ENCODE results near the gene PDE4B. TPM values are rescaled to one million over a fixed set of nuclear protein-coding genes. Genes with fewer than 3 reads are reported as not detected.
"Not testable (repeated sequence)": the region's sequence is repeated elsewhere in the genome, so short reads cannot be mapped to it uniquely, and the experiment has no call there.

PDE4B gene
- total RNA-seq, 2 donors from 2014 or later = 23.6 to 53.9 TPM

GRCh38 chr1:65856591-65856990, 63.9 kb downstream of the PDE4B start:
- not testable (repeated sequence) for ATAC-seq (replicated peaks in 1 of 2); H3K4me3 Mint-ChIP-seq; H3K4me1 Mint-ChIP-seq (ENCODE audit: low read depth); H3K36me3 Mint-ChIP-seq (ENCODE audit: insufficient read depth in 2 of 2); H3K27ac Mint-ChIP-seq; DNase-seq
- Mint-ChIP-seq H3K9me3 (peaks cover 7 to 11% of the 10 kb centered on the region in 2 donors), H3K27me3 (ENCODE audit: low read depth) (peaks cover 16% of the 10 kb centered on the region)

GRCh38 chr1:65866439-65866838, 73.7 kb downstream of the PDE4B start:
- ATAC-seq (replicated peaks in 1 of 2) (peak; percentile 34 to 73), DNase-seq (no peak)
- Mint-ChIP-seq H3K27ac (no peak overlapping the region), H3K9me3 (peaks cover 7 to 12% of the 10 kb centered on the region in 2 donors), H3K27me3 (ENCODE audit: low read depth) (peaks cover 10% of the 10 kb centered on the region), H3K36me3 (ENCODE audit: insufficient read depth in 2 of 2) (peaks cover 3 to 6% of the 10 kb centered on the region in 2 donors), H3K4me1 (ENCODE audit: low read depth) (no peaks in the 10 kb centered on the region), H3K4me3 (no peak overlapping the region)

- H3K9me3 Mint-ChIP-seq = peaks cover 2 to 7% of the 10 kb centered on the region in 2 donors
- H3K27ac Mint-ChIP-seq = no peak overlapping the region
- no peaks in the 10 kb centered on the region for H3K4me1 Mint-ChIP-seq (ENCODE audit: low read depth)
- DNase-seq (no peak), ATAC-seq (replicated peaks in 1 of 2) (no peak)
- H3K27me3 Mint-ChIP-seq (ENCODE audit: low read depth) = peaks cover 18% of the 10 kb centered on the region
- H3K4me3 Mint-ChIP-seq = no peak overlapping the region
- peaks cover 0 to 1% of the 10 kb centered on the region in 2 donors for H3K36me3 Mint-ChIP-seq (ENCODE audit: insufficient read depth in 2 of 2)
Observed at GRCh38 chr1:65872301-65872700, 79.6 kb downstream of the PDE4B start.

GRCh38 chr1:65878342-65878741, 85.6 kb downstream of the PDE4B start:
- H3K36me3 Mint-ChIP-seq (ENCODE audit: insufficient read depth in 2 of 2); H3K9me3 Mint-ChIP-seq; DNase-seq; H3K4me3 Mint-ChIP-seq; H3K27ac Mint-ChIP-seq; H3K27me3 Mint-ChIP-seq (ENCODE audit: low read depth); ATAC-seq (replicated peaks in 1 of 2); H3K4me1 Mint-ChIP-seq (ENCODE audit: low read depth): not testable (repeated sequence)

GRCh38 chr1:65880611-65881010, 87.9 kb downstream of the PDE4B start:
- H3K27me3 Mint-ChIP-seq (ENCODE audit: low read depth) = no peaks in the 10 kb centered on the region
- H3K4me3 Mint-ChIP-seq = no peak overlapping the region
- H3K27ac Mint-ChIP-seq = no peak overlapping the region
- peaks cover 4 to 5% of the 10 kb centered on the region in 2 donors for H3K9me3 Mint-ChIP-seq
- no peak for ATAC-seq (replicated peaks in 1 of 2)
- no peaks in the 10 kb centered on the region for H3K4me1 Mint-ChIP-seq (ENCODE audit: low read depth)
- no peak for DNase-seq
- H3K36me3 Mint-ChIP-seq (ENCODE audit: insufficient read depth in 2 of 2) = peaks cover 0 to 1% of the 10 kb centered on the region in 2 donors

GRCh38 chr1:65881067-65881594, 88.4 kb downstream of the PDE4B start:
- Mint-ChIP-seq H3K36me3 (ENCODE audit: insufficient read depth in 2 of 2) (peaks cover 0 to 1% of the 10 kb centered on the region in 2 donors), H3K4me1 (ENCODE audit: low read depth) (no peaks in the 10 kb centered on the region), H3K4me3 (no peak overlapping the region), H3K27me3 (ENCODE audit: low read depth) (no peaks in the 10 kb centered on the region), H3K27ac (no peak overlapping the region), H3K9me3 (peaks cover 4 to 5% of the 10 kb centered on the region in 2 donors)
- ATAC-seq (replicated peaks in 1 of 2) (no peak), DNase-seq (no peak)

- Mint-ChIP-seq H3K36me3 (ENCODE audit: insufficient read depth in 2 of 2) (no peaks in the 10 kb centered on the region), H3K27me3 (ENCODE audit: low read depth) (no peaks in the 10 kb centered on the region), H3K9me3 (peaks cover 0 to 3% of the 10 kb centered on the region in 2 donors)
Observed at GRCh38 chr1:65882076-65882475, 89.4 kb downstream of the PDE4B start.

GRCh38 chr1:65889441-65889840, 96.7 kb downstream of the PDE4B start:
- no peak for DNase-seq
- H3K9me3 Mint-ChIP-seq = peaks cover 3% of the 10 kb centered on the region in 2 donors

More at GRCh38 chr1:65882076-65882475, 89.4 kb downstream of the PDE4B start:
- no peak for ATAC-seq (replicated peaks in 1 of 2)
- no peak for DNase-seq
- Mint-ChIP-seq H3K4me1 (ENCODE audit: low read depth) (no peaks in the 10 kb centered on the region), H3K27ac (no peak overlapping the region), H3K4me3 (no peak overlapping the region)

GRCh38 chr1:65890201-65890843, 97.6 kb downstream of the PDE4B start:
- DNase-seq = no peak
- H3K4me3 Mint-ChIP-seq = no peak overlapping the region
- peaks cover 17% of the 10 kb centered on the region for H3K27me3 Mint-ChIP-seq (ENCODE audit: low read depth)
- no peak overlapping the region for H3K27ac Mint-ChIP-seq
- H3K9me3 Mint-ChIP-seq = peaks cover 3% of the 10 kb centered on the region in 2 donors
- ATAC-seq (replicated peaks in 1 of 2) = no peak
- no peaks in the 10 kb centered on the region for H3K4me1 Mint-ChIP-seq (ENCODE audit: low read depth)
- H3K36me3 Mint-ChIP-seq (ENCODE audit: insufficient read depth in 2 of 2) = no peaks in the 10 kb centered on the region

More at GRCh38 chr1:65889441-65889840, 96.7 kb downstream of the PDE4B start:
- Mint-ChIP-seq H3K4me1 (ENCODE audit: low read depth) (no peaks in the 10 kb centered on the region), H3K27me3 (ENCODE audit: low read depth) (peaks cover 17% of the 10 kb centered on the region), H3K36me3 (ENCODE audit: insufficient read depth in 2 of 2) (no peaks in the 10 kb centered on the region), H3K27ac (no peak overlapping the region), H3K4me3 (no peak overlapping the region)
- no peak for ATAC-seq (replicated peaks in 1 of 2)

GRCh38 chr1:65894738-65895605, 102.3 kb downstream of the PDE4B start:
- Mint-ChIP-seq H3K9me3 (peaks cover 2% of the 10 kb centered on the region in 2 donors), H3K4me3 (no peak overlapping the region), H3K4me1 (ENCODE audit: low read depth) (no peaks in the 10 kb centered on the region), H3K36me3 (ENCODE audit: insufficient read depth in 2 of 2) (peaks cover 0 to 1% of the 10 kb centered on the region in 2 donors), H3K27me3 (ENCODE audit: low read depth) (peaks cover 8% of the 10 kb centered on the region), H3K27ac (no peak overlapping the region)
- ATAC-seq (replicated peaks in 1 of 2) (no peak), DNase-seq (no peak)

GRCh38 chr1:65896721-65897120, 104.0 kb downstream of the PDE4B start:
- Mint-ChIP-seq H3K4me3 (no peak overlapping the region), H3K4me1 (ENCODE audit: low read depth) (no peaks in the 10 kb centered on the region), H3K36me3 (ENCODE audit: insufficient read depth in 2 of 2) (peaks cover 0 to 1% of the 10 kb centered on the region in 2 donors), H3K27me3 (ENCODE audit: low read depth) (peaks cover 8% of the 10 kb centered on the region), H3K9me3 (peaks cover 2% of the 10 kb centered on the region in 2 donors), H3K27ac (no peak overlapping the region)
- DNase-seq (no peak), ATAC-seq (replicated peaks in 1 of 2) (no peak)

GRCh38 chr1:65897485-65897884, 104.8 kb downstream of the PDE4B start:
- peaks cover 2% of the 10 kb centered on the region in 2 donors for H3K9me3 Mint-ChIP-seq
- H3K4me1 Mint-ChIP-seq (ENCODE audit: low read depth) = no peaks in the 10 kb centered on the region
- H3K27ac Mint-ChIP-seq = no peak overlapping the region
- DNase-seq = no peak
- no peak overlapping the region for H3K4me3 Mint-ChIP-seq
- H3K27me3 Mint-ChIP-seq (ENCODE audit: low read depth) = peaks cover 14% of the 10 kb centered on the region
- H3K36me3 Mint-ChIP-seq (ENCODE audit: insufficient read depth in 2 of 2) = peaks cover 0 to 1% of the 10 kb centered on the region in 2 donors
- ATAC-seq (replicated peaks in 1 of 2) = no peak

- Mint-ChIP-seq H3K36me3 (ENCODE audit: insufficient read depth in 2 of 2) (no peaks in the 10 kb centered on the region), H3K27ac (no peak overlapping the region), H3K4me1 (ENCODE audit: low read depth) (no peaks in the 10 kb centered on the region), H3K27me3 (ENCODE audit: low read depth) (peaks cover 36% of the 10 kb centered on the region), H3K9me3 (no peaks in the 10 kb centered on the region), H3K4me3 (no peak overlapping the region)
- ATAC-seq (replicated peaks in 1 of 2) (no peak), DNase-seq (no peak)
Observed at GRCh38 chr1:65904681-65905083, 112.0 kb downstream of the PDE4B start.

Data from activated T-cell treated with anti-CD3 and anti-CD28 coated beads, Interleukin-2, amount 50 U/mL, for 72 hours (primary cell).